HG03460 (cell line): ENCODE results near the gene KLHL13.
"Not testable (repeated sequence)": the region's sequence is repeated elsewhere in the genome, so short reads cannot be mapped to it uniquely, and the experiment has no call there.

Source experiments
- ATAC-seq: cut with Tn5 transposase; IDR thresholded peaks from one replicate; pipeline ENCODE4 v1.9.1; 2021; ENCODE audit not compliant: unreplicated experiment

KLHL13 gene

GRCh38 chrX:117995378-117995777 is 121.2 kb downstream of the KLHL13 start:
- ATAC-seq = no peak

- no peak for ATAC-seq
Measured at GRCh38 chrX:117992192-117992723, 124.4 kb downstream of the KLHL13 start.

GRCh38 chrX:117990438-117990837 is 126.2 kb downstream of the KLHL13 start:
- no peak for ATAC-seq

GRCh38 chrX:117989512-117989911 is 127.1 kb downstream of the KLHL13 start:
- ATAC-seq = no peak

- no peak for ATAC-seq
Measured at GRCh38 chrX:117987373-117987772, 129.2 kb downstream of the KLHL13 start.

- ATAC-seq = no peak
Measured at GRCh38 chrX:117985241-117985640, 131.4 kb downstream of the KLHL13 start.

- ATAC-seq = no peak
Measured at GRCh38 chrX:117982694-117983392, 133.8 kb downstream of the KLHL13 start.

GRCh38 chrX:117978402-117978801 is 138.2 kb downstream of the KLHL13 start:
- no peak for ATAC-seq

- ATAC-seq = no peak
Measured at GRCh38 chrX:117977526-117977925, 139.1 kb downstream of the KLHL13 start.

GRCh38 chrX:117973110-117973807 is 143.4 kb downstream of the KLHL13 start:
- ATAC-seq = no peak

- ATAC-seq = no peak
Measured at GRCh38 chrX:117972711-117973109, 143.9 kb downstream of the KLHL13 start.

- ATAC-seq = no peak
Measured at GRCh38 chrX:117969782-117970181, 146.8 kb downstream of the KLHL13 start.

GRCh38 chrX:117969328-117969727 is 147.3 kb downstream of the KLHL13 start:
- no peak for ATAC-seq

- no peak for ATAC-seq
Measured at GRCh38 chrX:117959045-117959444, 157.6 kb downstream of the KLHL13 start.

GRCh38 chrX:117957128-117957527 is 159.5 kb downstream of the KLHL13 start:
- no peak for ATAC-seq

GRCh38 chrX:117939296-117939695 is 177.3 kb downstream of the KLHL13 start:
- not testable (repeated sequence) for ATAC-seq

- ATAC-seq = no peak
Measured at GRCh38 chrX:117936118-117936517, 180.5 kb downstream of the KLHL13 start.

- not testable (repeated sequence) for ATAC-seq
Measured at GRCh38 chrX:117930116-117930515, 186.5 kb downstream of the KLHL13 start.

GRCh38 chrX:117919755-117920154 is 196.9 kb downstream of the KLHL13 start:
- no peak for ATAC-seq

GRCh38 chrX:117910216-117910615 is 206.4 kb downstream of the KLHL13 start:
- no peak for ATAC-seq

GRCh38 chrX:117898226-117898625 is 218.4 kb downstream of the KLHL13 start:
- ATAC-seq = no peak

GRCh38 chrX:117895418-117895817 is 221.2 kb downstream of the KLHL13 start:
- ATAC-seq = no peak
